ENCODE measurements around the gene CYP21A2. TPM values are rescaled to one million over a fixed set of nuclear protein-coding genes. Genes with fewer than 3 reads are reported as not detected.
"Not testable (repeated sequence)": the region's sequence is repeated elsewhere in the genome, so short reads cannot be mapped to it uniquely, and the experiment has no call there.

Gene CYP21A2
- polyA plus RNA-seq, 2 donors = 0.43 to 0.47 TPM

DNA sequence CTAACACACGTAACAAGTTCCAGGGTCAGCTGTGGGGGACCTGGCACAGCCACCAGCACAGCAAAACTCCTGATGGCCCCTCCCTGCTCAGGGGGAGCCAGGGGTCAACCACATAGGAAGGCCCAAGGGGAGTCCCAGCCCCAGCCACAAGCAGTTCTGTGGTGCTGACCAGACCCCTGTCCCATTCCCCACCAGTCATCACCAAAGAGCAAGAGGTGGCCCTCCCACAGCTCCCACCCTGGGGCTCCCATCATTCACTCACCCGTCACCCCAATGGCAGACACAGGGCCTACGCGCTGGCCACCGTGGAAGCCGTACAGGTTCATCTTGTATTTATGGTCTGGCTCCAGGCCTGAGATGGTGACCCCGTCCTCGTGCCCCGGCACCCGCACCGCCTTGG, 11.5 kb downstream of the CYP21A2 start:
- H3K4me3 ChIP-seq (ENCODE audit: low read depth in 1 of 2, low read length in 2 of 2); H3K9me3 ChIP-seq (ENCODE audit: control insufficient read depth in 2 of 2, insufficient read depth in 1 of 2, low read depth in 1 of 2, low read length in 1 of 2); H3K27me3 ChIP-seq (ENCODE audit: control insufficient read depth in 1 of 2, insufficient read depth in 2 of 2, low read length in 2 of 2); H3K36me3 ChIP-seq (ENCODE audit: control insufficient read depth in 2 of 2, insufficient read depth in 2 of 2, low read length in 1 of 2); H3K27ac ChIP-seq (ENCODE audit: low read depth in 2 of 2, low read length in 1 of 2): not testable (repeated sequence)
- peaks cover 4 to 23% of the 10 kb centered on the region in 2 donors for H3K4me1 ChIP-seq (ENCODE audit: control insufficient read depth in 2 of 2, insufficient read depth in 2 of 2, low read length in 1 of 2)
- WGBS, 2 donors = 86 to 92% methylated on average over 6 to 11 of the region's 11 CpGs

GRCh38 chr6:32050562-32050961, 12.3 kb downstream of the CYP21A2 start:
- no peaks in the 10 kb centered on the region for H3K36me3 ChIP-seq (ENCODE audit: control insufficient read depth in 2 of 2, insufficient read depth in 2 of 2, low read length in 1 of 2)
- H3K9me3 ChIP-seq (ENCODE audit: control insufficient read depth in 2 of 2, insufficient read depth in 1 of 2, low read depth in 1 of 2, low read length in 1 of 2) = no peaks in the 10 kb centered on the region
- H3K4me1 ChIP-seq (ENCODE audit: control insufficient read depth in 2 of 2, insufficient read depth in 2 of 2, low read length in 1 of 2) = peaks cover 4 to 23% of the 10 kb centered on the region in 2 donors
- no peak overlapping the region for H3K27ac ChIP-seq (ENCODE audit: low read depth in 2 of 2, low read length in 1 of 2)
- H3K27me3 ChIP-seq (ENCODE audit: control insufficient read depth in 1 of 2, insufficient read depth in 2 of 2, low read length in 2 of 2) = no peaks in the 10 kb centered on the region
- no peak overlapping the region for H3K4me3 ChIP-seq (ENCODE audit: low read depth in 1 of 2, low read length in 2 of 2)
- 64 to 65% methylated on average over 5 of the region's 5 CpGs for WGBS, 2 donors

DNA sequence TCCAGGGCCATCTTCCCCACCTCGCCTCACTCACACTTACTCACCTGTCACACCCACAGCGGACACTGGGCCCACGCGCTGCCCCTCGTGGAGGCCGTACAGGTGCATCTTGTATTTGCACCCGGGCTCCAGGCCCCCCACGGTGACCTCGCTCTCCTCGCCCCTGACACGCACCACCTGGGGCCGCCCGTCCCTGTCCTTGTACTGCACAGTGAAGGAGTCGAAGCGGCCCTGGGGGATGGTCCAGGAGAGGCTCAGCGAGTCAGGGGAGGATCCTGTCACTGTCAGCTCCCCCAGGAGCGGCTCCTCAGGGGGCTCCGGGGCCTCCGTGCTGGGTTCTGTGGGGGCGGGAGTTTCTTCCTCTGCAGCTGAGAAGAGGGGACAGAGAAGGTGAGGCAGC, 14.4 kb downstream of the CYP21A2 start:
- H3K9me3 ChIP-seq (ENCODE audit: control insufficient read depth in 2 of 2, insufficient read depth in 1 of 2, low read depth in 1 of 2, low read length in 1 of 2); H3K27me3 ChIP-seq (ENCODE audit: control insufficient read depth in 1 of 2, insufficient read depth in 2 of 2, low read length in 2 of 2); H3K4me3 ChIP-seq (ENCODE audit: low read depth in 1 of 2, low read length in 2 of 2); H3K27ac ChIP-seq (ENCODE audit: low read depth in 2 of 2, low read length in 1 of 2); H3K4me1 ChIP-seq (ENCODE audit: control insufficient read depth in 2 of 2, insufficient read depth in 2 of 2, low read length in 1 of 2); H3K36me3 ChIP-seq (ENCODE audit: control insufficient read depth in 2 of 2, insufficient read depth in 2 of 2, low read length in 1 of 2): not testable (repeated sequence)
- WGBS, 2 donors = 81 to 85% methylated on average over 20 of the region's 20 CpGs

DNA sequence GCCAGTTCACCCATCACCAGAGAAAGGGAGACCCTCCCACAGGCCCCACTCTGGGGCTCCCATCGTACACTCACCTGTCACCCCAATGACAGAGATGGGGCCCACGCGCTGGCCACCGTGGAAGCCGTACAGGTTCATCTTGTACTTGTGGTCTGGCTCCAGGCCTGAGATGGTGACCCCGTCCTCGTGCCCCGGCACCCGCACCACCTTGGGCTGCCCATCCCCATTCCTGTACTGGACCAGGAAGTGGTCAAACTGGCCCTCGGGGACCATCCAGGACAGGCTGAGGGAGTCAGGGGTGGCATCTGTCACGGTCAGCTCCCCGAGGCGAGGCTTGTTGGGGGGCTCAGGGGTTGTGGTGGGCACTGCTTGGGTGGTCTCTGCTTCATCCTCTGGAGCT, 15.1 kb downstream of the CYP21A2 start:
- 84 to 89% methylated on average over 13 of the region's 13 CpGs for WGBS, 2 donors

DNA sequence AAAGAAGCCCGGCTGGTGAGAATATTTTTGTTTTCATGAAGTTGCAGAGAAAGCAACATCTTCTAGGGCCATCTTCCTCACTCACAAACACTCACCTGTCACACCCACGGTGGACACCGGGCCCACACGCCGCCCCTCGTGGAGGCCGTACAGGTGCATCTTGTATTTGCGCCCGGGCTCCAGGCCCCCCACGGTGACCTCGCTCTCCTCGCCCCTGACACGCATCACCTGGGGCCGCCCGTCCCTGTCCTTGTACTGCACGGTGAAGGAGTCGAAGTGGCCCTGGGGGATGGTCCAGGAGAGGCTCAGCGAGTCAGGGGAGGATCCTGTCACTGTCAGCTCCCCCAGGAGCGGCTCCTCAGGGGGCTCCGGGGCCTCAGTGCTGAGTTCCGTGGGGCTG, 17.5 kb downstream of the CYP21A2 start:
- WGBS, 2 donors = 92 to 94% methylated on average over 21 of the region's 21 CpGs

More for the DNA sequence above, 15.1 kb downstream of the CYP21A2 start:
- not testable (repeated sequence) for H3K9me3 ChIP-seq (ENCODE audit: control insufficient read depth in 2 of 2, insufficient read depth in 1 of 2, low read depth in 1 of 2, low read length in 1 of 2); H3K4me3 ChIP-seq (ENCODE audit: low read depth in 1 of 2, low read length in 2 of 2); H3K27me3 ChIP-seq (ENCODE audit: control insufficient read depth in 1 of 2, insufficient read depth in 2 of 2, low read length in 2 of 2); H3K36me3 ChIP-seq (ENCODE audit: control insufficient read depth in 2 of 2, insufficient read depth in 2 of 2, low read length in 1 of 2); H3K27ac ChIP-seq (ENCODE audit: low read depth in 2 of 2, low read length in 1 of 2); H3K4me1 ChIP-seq (ENCODE audit: control insufficient read depth in 2 of 2, insufficient read depth in 2 of 2, low read length in 1 of 2)

DNA sequence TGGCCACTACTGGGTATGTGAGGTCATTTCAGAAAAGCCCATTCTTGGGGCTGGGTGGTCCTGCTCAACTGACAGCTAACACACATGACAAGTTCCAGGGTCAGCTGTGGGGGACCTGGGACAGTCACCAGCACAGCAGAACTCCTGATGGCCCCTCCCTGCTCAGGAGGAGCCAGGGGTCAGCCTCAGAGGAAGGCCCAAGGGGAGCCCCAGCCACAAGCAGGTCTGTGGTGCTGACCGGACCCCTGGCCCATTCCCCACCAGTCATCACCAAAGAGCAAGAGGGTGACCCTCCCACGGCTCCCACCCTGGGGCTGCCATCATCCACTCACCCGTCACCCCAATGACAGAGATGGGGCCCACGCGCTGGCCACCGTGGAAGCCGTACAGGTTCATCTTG, 18.0 kb downstream of the CYP21A2 start:
- Histone ChIP-seq H3K27me3 (ENCODE audit: control insufficient read depth in 1 of 2, insufficient read depth in 2 of 2, low read length in 2 of 2) (no peaks in the 10 kb centered on the region), H3K36me3 (ENCODE audit: control insufficient read depth in 2 of 2, insufficient read depth in 2 of 2, low read length in 1 of 2) (peaks cover 0 to 2% of the 10 kb centered on the region in 2 donors), H3K9me3 (ENCODE audit: control insufficient read depth in 2 of 2, insufficient read depth in 1 of 2, low read depth in 1 of 2, low read length in 1 of 2) (no peaks in the 10 kb centered on the region), H3K27ac (ENCODE audit: low read depth in 2 of 2, low read length in 1 of 2) (no peak overlapping the region), H3K4me3 (ENCODE audit: low read depth in 1 of 2, low read length in 2 of 2) (no peak overlapping the region), H3K4me1 (ENCODE audit: control insufficient read depth in 2 of 2, insufficient read depth in 2 of 2, low read length in 1 of 2) (no peaks in the 10 kb centered on the region)
- 87 to 94% methylated on average over 3 to 7 of the region's 7 CpGs for WGBS, 2 donors

More for the DNA sequence above, 17.5 kb downstream of the CYP21A2 start:
- H3K9me3 ChIP-seq (ENCODE audit: control insufficient read depth in 2 of 2, insufficient read depth in 1 of 2, low read depth in 1 of 2, low read length in 1 of 2); H3K4me1 ChIP-seq (ENCODE audit: control insufficient read depth in 2 of 2, insufficient read depth in 2 of 2, low read length in 1 of 2); H3K4me3 ChIP-seq (ENCODE audit: low read depth in 1 of 2, low read length in 2 of 2); H3K27ac ChIP-seq (ENCODE audit: low read depth in 2 of 2, low read length in 1 of 2); H3K27me3 ChIP-seq (ENCODE audit: control insufficient read depth in 1 of 2, insufficient read depth in 2 of 2, low read length in 2 of 2); H3K36me3 ChIP-seq (ENCODE audit: control insufficient read depth in 2 of 2, insufficient read depth in 2 of 2, low read length in 1 of 2): not testable (repeated sequence)

- 79 to 81% methylated on average over 17 of the region's 17 CpGs for WGBS, 2 donors
- Histone ChIP-seq H3K27me3 (ENCODE audit: control insufficient read depth in 1 of 2, insufficient read depth in 2 of 2, low read length in 2 of 2) (no peaks in the 10 kb centered on the region), H3K9me3 (ENCODE audit: control insufficient read depth in 2 of 2, insufficient read depth in 1 of 2, low read depth in 1 of 2, low read length in 1 of 2) (no peaks in the 10 kb centered on the region), H3K4me1 (ENCODE audit: control insufficient read depth in 2 of 2, insufficient read depth in 2 of 2, low read length in 1 of 2) (no peaks in the 10 kb centered on the region), H3K27ac (ENCODE audit: low read depth in 2 of 2, low read length in 1 of 2) (no peak overlapping the region), H3K4me3 (ENCODE audit: low read depth in 1 of 2, low read length in 2 of 2) (no peak overlapping the region), H3K36me3 (ENCODE audit: control insufficient read depth in 2 of 2, insufficient read depth in 2 of 2, low read length in 1 of 2) (peaks cover 0 to 2% of the 10 kb centered on the region in 2 donors)
These were observed 19.8 kb downstream of the CYP21A2 start for GRCh38 chr6:32057966-32058365.

DNA sequence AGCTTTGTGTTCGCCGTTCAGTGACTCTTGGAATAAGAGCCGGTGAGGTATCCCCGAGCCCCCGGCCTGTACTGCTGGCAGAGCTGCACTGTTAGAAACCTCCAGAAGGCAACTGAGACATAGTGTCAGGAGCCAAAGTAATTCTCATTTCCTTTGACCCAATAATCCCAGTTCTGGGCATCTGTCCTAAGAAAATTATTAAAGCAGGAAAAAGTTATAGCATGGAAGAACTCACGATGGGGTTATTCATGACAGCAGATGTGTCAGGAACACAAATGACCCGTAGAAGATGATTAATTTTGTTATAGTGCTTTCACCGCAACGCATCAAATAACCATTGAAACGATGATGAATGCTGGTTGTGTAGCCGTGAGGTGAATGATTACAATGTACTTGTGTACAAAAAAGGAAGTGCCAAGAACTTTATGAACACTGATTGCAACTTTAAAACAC, 20.3 kb downstream of the CYP21A2 start:
- Histone ChIP-seq H3K36me3 (ENCODE audit: control insufficient read depth in 2 of 2, insufficient read depth in 2 of 2, low read length in 1 of 2) (peaks cover 0 to 2% of the 10 kb centered on the region in 2 donors), H3K4me1 (ENCODE audit: control insufficient read depth in 2 of 2, insufficient read depth in 2 of 2, low read length in 1 of 2) (no peaks in the 10 kb centered on the region), H3K27ac (ENCODE audit: low read depth in 2 of 2, low read length in 1 of 2) (no peak overlapping the region), H3K9me3 (ENCODE audit: control insufficient read depth in 2 of 2, insufficient read depth in 1 of 2, low read depth in 1 of 2, low read length in 1 of 2) (no peaks in the 10 kb centered on the region), H3K4me3 (ENCODE audit: low read depth in 1 of 2, low read length in 2 of 2) (no peak overlapping the region), H3K27me3 (ENCODE audit: control insufficient read depth in 1 of 2, insufficient read depth in 2 of 2, low read length in 2 of 2) (no peaks in the 10 kb centered on the region)
- WGBS, 2 donors = 54 to 58% methylated on average over 11 of the region's 11 CpGs

DNA sequence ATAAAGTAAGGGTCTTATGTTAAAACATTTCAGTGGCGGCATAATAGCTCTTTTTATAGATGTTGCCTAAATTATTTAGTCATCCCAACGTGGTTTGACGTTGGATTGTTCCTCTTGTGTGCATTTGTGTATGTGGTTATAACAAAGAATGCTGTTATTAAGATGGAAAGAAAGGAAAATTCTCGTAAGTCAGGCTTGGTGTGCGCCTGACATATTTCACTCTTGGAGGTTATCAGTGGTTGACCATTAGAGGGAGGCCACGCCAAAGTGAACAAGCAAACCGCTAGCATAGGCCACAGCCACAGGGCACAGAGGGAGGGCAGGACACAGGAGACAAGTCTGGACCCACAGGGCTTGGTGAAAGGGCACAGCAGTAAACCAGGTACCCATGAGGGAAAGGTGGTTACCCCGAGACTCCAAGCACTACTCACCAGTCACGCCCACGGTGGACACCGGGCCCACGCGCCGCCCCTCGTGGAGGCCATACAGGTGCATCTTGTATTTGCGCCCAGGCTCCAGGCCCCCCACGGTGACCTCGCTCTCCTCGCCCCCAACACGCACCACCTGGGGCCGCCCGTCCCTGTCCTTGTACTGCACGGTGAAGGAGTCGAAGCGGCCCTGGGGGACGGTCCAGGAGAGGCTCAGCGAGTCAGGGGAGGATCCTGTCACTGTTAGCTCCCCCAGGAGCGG, 22.9 kb downstream of the CYP21A2 start:
- H3K4me1 ChIP-seq (ENCODE audit: control insufficient read depth in 2 of 2, insufficient read depth in 2 of 2, low read length in 1 of 2) = no peaks in the 10 kb centered on the region
- H3K4me3 ChIP-seq (ENCODE audit: low read depth in 1 of 2, low read length in 2 of 2) = no peak overlapping the region
- H3K27me3 ChIP-seq (ENCODE audit: control insufficient read depth in 1 of 2, insufficient read depth in 2 of 2, low read length in 2 of 2) = no peaks in the 10 kb centered on the region
- H3K9me3 ChIP-seq (ENCODE audit: control insufficient read depth in 2 of 2, insufficient read depth in 1 of 2, low read depth in 1 of 2, low read length in 1 of 2) = no peaks in the 10 kb centered on the region
- WGBS, 2 donors = 90 to 91% methylated on average over 25 to 28 of the region's 28 CpGs
- peaks cover 0 to 2% of the 10 kb centered on the region in 2 donors for H3K36me3 ChIP-seq (ENCODE audit: control insufficient read depth in 2 of 2, insufficient read depth in 2 of 2, low read length in 1 of 2)
- no peak overlapping the region for H3K27ac ChIP-seq (ENCODE audit: low read depth in 2 of 2, low read length in 1 of 2)

- Histone ChIP-seq H3K27ac (ENCODE audit: low read depth in 2 of 2, low read length in 1 of 2) (no peak overlapping the region), H3K4me1 (ENCODE audit: control insufficient read depth in 2 of 2, insufficient read depth in 2 of 2, low read length in 1 of 2) (no peaks in the 10 kb centered on the region), H3K36me3 (ENCODE audit: control insufficient read depth in 2 of 2, insufficient read depth in 2 of 2, low read length in 1 of 2) (no peaks in the 10 kb centered on the region), H3K9me3 (ENCODE audit: control insufficient read depth in 2 of 2, insufficient read depth in 1 of 2, low read depth in 1 of 2, low read length in 1 of 2) (no peaks in the 10 kb centered on the region), H3K27me3 (ENCODE audit: control insufficient read depth in 1 of 2, insufficient read depth in 2 of 2, low read length in 2 of 2) (no peaks in the 10 kb centered on the region), H3K4me3 (ENCODE audit: low read depth in 1 of 2, low read length in 2 of 2) (no peak overlapping the region)
- WGBS, 2 donors = 91 to 92% methylated on average over 13 to 14 of the region's 14 CpGs
These were observed 26.5 kb downstream of the CYP21A2 start for GRCh38 chr6:32064706-32065105.

Measured in esophagus (tissue), 2 donors.